Measurements from ENCODE around the gene GATC.

Gene GATC

GRCh38 chr12:120445911-120446843, at the start of gene GATC, which contains the start of gene TRIAP1:
GATC (plus strand) TSS chr12:120446444; CDS start chr12:120446481, 37 bp downstream.
TRIAP1 (minus strand) TSS chr12:120446384; CDS start chr12:120446372, 12 bp downstream.
- peak; percentile 77 for DNase-seq

GRCh38 chr12:120397824-120398540, 48.3 kb upstream of the GATC start:
- no peak for DNase-seq

- DNase-seq = no peak
Observed at GRCh38 chr12:120399531-120399930, 46.7 kb upstream of the GATC start.

- DNase-seq = no peak
Observed at GRCh38 chr12:120402217-120402616, 44.0 kb upstream of the GATC start.

GRCh38 chr12:120403869-120404268, 42.4 kb upstream of the GATC start:
- no peak for DNase-seq

- DNase-seq = peak; percentile 89
Observed at GRCh38 chr12:120404271-120404670, 42.0 kb upstream of the GATC start.

- no peak for DNase-seq
Observed at GRCh38 chr12:120406069-120406468, 40.2 kb upstream of the GATC start.

GRCh38 chr12:120406553-120406952, 39.7 kb upstream of the GATC start:
- no peak for DNase-seq

GRCh38 chr12:120408771-120409170, 37.5 kb upstream of the GATC start:
- DNase-seq = no peak

- peak; percentile 38 for DNase-seq
Observed at GRCh38 chr12:120412421-120412820, 33.8 kb upstream of the GATC start.

- no peak for DNase-seq
Observed at GRCh38 chr12:120413901-120414695, 32.1 kb upstream of the GATC start.

GRCh38 chr12:120416490-120417216, 29.6 kb upstream of the GATC start:
- peak; percentile 54 for DNase-seq

- DNase-seq = no peak
Observed at GRCh38 chr12:120417917-120418580, 28.2 kb upstream of the GATC start.

- DNase-seq = no peak
Observed at GRCh38 chr12:120421701-120422100, 24.5 kb upstream of the GATC start.

- no peak for DNase-seq
Observed at GRCh38 chr12:120422892-120423456, 23.3 kb upstream of the GATC start.

- DNase-seq = no peak
Observed at GRCh38 chr12:120425797-120426196, 20.4 kb upstream of the GATC start.

GRCh38 chr12:120428597-120429229, 17.5 kb upstream of the GATC start:
- no peak for DNase-seq

GRCh38 chr12:120429368-120429767, 16.9 kb upstream of the GATC start:
- no peak for DNase-seq

GRCh38 chr12:120432772-120433525, 13.3 kb upstream of the GATC start:
- DNase-seq = no peak
